Measurements from ENCODE around the gene TMEM229B.

- no peak for TF ChIP-seq CTCF (IDR thresholded peaks at IDR 0.05; ENCODE audit: insufficient read depth, low read length)
- no peak for TF ChIP-seq POLR2AphosphoS5 (IDR thresholded peaks at IDR 0.05; ENCODE audit: low read depth)
- TF ChIP-seq REST (IDR thresholded peaks at IDR 0.05; ENCODE audit: insufficient replicate concordance, low read depth): no peak
- TF ChIP-seq SPI1 (IDR thresholded peaks at IDR 0.05; ENCODE audit: borderline replicate concordance, low read depth): no peak
Measured at GRCh38 chr14:67532998-67533753, 44.7 kb upstream of the TMEM229B start, which contains the start of gene PLEKHH1.
